GM23248 (cell line): ENCODE data around the gene ATXN7L3.

ENCODE experiments used
- EZH2 ChIP-seq: fragments of 200-600 bp; sonication (generic); IDR thresholded peaks from 2 replicates; pipeline ENCODE4 v1.6.1; 2018; ENCODE audit warnings: antibody characterized with exemption, mild to moderate bottlenecking; ENCODE audit not compliant: insufficient read depth, poor library complexity, severe bottlenecking
- EZH2phosphoT487 ChIP-seq: fragments of 200-600 bp; sonication (generic); IDR thresholded peaks from 2 replicates; pipeline ENCODE4 v1.6.1; 2018; ENCODE audit warnings: antibody characterized with exemption, moderate library complexity, mild to moderate bottlenecking, low read depth; ENCODE audit not compliant: insufficient read depth

DNA sequence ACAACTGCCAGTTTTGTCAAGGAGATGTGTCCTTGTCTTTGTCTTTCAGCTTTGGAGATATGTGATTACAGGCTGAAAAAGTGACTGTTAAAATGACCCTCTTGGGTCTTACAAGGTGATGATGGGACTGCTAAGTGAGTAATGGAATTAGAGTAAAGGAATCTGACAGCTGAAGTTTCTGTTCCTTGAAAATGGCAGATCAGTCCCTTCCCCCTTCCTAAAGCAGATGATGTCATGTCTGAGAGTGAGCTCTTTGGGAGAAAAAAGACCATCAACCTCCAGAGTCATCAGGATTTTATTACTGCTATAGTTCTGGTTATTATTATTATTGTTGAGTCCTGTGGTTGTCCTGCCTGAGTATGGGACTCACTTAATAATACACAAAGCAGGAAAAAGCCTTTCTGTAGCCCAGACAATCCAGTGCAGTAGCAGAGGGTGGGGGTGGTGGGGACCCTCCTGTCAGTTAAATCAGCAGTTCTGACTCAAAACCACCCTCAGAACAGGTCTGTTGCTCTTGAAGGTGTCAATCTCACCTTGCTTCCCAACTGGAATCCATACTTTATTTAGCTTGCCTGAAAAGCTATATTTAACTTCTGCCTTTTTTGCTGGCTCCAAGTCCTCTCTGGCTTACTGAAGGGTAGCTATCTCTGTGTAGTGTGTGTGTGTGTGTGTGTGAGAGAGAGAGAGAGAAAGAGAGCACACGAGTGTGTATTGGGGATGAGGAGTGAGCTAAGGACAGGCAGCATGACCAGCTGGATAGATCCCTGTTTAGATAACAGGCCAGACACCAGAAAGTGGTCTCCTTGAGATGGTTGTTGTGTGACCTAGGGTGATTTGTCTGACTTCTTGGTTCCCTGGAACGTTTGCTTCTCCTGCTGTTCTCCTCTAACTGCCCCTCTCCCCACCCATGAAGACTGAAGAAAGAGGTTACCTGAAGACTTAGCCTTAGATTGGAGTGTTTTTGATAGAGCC, 53.0 kb downstream of the ATXN7L3 start:
- TF ChIP-seq EZH2 (no peak), EZH2phosphoT487 (no peak)
